NCI-H128 (cell line): ENCODE results near the gene KCTD11.

Experiments
- DNase-seq: peaks from one replicate; lab custom pipeline; 2025; ENCODE audit not compliant: unreplicated experiment; lab: John Stamatoyannopoulos, UW

Gene KCTD11

DNA sequence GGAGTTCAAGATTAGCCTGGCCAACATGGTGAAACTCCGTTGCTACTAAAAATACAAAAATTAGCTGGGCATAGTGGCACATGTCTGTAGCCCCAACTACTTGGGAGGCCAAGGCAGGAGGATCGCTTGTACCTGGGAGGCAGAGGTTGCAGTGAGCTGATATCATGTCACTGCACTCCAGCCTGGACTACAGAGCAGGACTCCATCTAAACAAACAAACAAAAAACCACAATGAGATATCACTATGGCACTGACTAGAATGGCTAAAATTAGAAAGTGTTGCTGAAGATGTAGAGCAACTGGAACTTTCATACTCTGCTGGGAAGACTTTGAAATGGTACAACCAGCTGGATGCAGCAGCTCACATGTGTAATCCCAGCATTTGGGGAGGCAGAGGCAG, 22.4 kb downstream of the KCTD11 start:
- no peak for DNase-seq

DNA sequence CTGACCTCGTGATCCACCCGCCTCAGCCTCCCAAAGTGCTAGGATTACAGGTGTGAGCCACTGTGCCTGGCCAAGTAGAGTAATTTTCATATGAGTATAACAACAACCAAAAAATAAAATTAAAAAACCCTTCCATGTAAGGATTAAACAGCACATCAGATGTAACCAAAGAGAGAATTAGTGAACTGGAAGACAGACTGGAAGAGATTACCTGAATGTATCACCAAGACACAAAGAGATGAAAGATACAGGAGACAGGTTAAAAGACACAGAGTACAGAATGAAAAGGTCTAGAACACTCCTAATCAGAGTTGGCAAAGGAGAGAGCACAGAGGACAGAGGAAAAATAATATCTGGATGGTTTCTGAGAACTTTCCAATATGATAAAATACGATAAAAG, 27.2 kb downstream of the KCTD11 start:
- no peak for DNase-seq

DNA sequence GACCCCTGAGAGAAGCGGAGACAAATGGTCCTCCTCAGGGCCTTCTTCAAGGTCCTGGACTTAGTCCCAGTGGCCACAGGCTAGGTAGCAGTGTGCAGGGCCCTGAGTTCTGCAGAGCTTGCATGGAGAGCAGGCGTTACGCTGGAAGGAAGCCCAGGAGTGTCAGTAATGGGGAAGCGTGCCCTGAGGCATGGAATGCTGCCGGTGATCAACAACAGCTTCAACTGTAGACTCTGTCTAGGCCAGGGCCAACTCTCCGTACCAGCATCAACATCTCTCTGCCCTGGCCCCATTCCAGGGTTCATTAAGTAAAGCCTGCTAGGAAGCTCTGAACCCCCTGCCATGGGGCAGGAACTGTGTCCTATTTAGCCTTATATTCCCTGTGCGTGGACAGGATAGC, 28.4 kb downstream of the KCTD11 start:
- DNase-seq: no peak

DNA sequence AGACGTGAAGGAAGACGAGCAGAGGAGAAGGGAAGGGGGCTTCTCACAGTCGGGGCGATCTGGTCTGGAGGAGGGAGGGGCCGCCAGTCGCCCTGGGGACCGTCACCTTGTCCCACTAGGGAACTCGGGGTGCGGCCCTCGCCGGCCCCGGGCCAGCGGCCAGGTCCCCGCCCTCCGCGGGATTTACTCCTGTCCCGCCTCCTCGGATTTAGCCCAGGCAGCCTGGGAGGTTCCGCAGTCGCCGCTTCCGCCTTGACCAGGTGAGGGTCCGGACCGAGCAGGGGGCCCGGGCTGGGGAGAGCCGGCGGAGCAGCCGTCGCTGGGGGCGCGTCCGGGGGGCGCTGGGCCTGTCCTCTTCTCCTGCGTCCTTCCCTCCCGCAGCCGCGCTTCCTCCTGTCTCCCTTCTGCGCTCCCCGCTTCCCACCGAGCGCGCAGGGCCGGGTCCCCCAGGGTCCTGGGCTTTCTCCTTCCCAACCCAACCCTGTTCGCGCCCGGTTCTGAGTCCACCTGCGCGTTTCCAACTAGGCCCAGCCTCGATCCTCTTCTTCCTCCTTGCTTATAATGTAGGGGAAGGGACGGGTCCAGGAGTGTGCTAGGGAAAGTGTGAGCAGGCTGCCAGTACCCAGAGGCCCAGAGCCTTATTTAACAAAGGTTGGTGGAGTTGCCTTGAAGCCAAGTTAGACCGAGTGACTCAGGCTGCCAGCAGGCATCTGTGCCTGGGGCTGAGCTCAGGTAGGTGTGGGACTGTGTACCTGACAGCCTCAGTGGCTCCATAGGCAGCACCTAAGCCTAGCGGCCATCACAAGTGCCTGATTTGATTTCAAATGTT, 29.1 kb downstream of the KCTD11 start, which contains the start of gene TNK1:
TNK1 (plus strand) TSS at position 235 of the 829 bp plus-strand sequence. CDS start 1,838 bp downstream, outside the sequence.
- DNase-seq: no peak

DNA sequence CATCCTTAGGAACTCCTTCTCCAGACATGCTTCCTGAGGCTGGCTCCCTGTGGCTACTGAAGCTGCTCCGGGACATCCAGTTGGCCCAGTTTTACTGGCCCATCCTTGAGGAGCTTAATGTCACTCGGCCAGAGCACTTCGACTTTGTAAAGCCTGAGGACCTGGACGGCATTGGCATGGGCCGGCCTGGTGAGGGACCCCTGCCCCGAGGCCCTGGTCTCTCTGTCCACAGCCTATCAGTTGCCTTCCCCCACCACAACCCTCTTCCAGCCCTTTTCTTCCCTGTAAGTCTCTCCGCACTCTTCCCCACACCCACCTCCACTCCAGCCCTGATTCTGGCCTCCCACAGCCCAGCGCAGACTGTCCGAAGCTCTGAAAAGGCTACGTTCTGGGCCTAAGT, 30.9 kb downstream of the KCTD11 start:
- no peak for DNase-seq

DNA sequence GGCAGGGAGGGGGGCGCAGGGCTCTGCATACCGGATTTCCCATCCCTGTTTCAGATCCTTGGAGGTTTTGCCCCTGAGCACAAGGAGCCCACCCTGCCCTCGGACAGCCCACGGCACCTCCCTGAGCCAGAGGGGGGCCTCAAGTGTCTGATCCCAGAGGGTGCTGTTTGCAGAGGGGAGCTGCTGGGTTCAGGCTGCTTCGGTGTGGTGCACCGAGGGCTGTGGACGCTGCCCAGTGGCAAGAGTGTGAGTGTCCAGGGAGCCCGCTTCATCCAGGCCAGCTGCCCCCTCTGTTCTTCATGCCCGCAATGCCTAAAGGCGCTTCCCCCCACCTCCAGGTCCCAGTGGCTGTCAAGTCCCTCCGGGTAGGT, 31.4 kb downstream of the KCTD11 start:
- DNase-seq: no peak

DNA sequence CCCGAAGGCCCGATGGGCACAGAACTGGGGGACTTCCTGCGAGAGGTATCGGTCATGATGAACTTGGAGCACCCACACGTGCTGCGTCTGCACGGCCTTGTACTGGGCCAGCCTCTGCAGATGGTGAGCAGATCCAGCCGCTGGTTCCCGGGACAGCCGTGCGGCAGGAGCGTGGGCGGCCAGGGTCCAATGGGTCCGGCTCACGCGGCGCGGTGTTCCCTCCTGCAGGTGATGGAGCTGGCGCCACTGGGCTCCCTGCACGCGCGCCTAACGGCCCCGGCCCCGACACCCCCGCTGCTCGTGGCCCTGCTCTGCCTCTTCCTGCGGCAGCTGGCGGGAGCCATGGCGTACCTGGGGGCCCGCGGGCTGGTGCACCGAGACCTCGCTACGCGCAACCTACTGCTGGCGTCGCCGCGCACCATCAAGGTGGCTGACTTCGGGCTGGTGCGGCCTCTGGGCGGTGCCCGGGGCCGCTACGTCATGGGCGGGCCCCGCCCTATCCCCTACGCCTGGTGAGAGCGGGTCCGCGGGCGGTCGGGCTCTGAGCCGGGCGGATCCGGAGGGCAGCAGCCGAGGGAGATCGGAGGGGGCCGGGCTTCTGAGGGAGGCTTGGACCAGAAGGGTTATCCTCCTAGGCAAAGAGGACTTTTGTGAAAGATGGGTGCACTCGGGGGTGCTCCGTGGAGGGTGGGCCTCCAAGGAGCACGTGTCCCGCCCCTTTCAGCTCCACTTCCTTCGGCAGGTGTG, 32.0 kb downstream of the KCTD11 start:
- DNase-seq: peak; percentile 36

DNA sequence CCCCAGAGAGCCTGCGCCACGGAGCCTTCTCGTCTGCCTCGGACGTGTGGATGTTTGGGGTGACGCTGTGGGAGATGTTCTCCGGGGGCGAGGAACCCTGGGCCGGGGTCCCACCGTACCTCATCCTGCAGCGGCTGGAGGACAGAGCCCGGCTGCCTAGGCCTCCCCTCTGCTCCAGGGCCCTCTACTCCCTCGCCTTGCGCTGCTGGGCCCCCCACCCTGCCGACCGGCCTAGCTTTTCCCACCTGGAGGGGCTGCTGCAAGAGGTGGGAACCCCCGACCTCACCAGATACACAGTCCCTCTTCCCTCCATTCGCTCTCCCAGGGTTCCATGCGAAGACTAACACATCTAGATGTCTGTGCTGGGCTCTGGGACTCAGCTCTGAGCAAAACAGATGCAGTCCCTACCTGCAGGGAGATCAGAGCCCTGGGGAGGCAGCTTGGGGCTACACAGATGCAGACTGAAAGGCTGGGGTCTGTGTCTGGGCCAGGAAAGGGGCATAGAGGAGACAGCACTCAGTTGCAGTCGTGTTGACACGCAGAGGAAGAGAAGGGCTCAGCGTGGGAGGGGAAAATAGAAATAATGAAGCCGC, 32.6 kb downstream of the KCTD11 start:
- DNase-seq: no peak

DNA sequence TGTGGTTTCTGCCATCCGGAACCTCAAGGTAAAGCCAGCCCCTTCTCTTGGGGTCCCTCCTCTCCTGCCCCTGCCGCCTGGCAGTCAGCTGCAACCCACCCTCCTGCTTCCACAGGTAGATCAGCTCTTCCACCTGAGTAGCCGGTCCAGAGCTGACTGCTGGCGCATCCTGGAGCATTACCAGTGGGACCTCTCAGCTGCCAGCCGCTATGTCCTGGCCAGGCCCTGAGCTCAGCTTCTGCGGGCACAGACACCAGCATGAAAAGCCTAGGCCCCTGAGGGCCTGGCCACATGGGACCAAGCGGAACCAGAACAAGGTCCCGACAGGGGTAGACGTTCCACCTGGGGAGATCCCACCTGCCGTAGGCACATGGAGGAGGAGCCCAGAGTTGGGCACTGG, 36.9 kb downstream of the KCTD11 start:
- no peak for DNase-seq

DNA sequence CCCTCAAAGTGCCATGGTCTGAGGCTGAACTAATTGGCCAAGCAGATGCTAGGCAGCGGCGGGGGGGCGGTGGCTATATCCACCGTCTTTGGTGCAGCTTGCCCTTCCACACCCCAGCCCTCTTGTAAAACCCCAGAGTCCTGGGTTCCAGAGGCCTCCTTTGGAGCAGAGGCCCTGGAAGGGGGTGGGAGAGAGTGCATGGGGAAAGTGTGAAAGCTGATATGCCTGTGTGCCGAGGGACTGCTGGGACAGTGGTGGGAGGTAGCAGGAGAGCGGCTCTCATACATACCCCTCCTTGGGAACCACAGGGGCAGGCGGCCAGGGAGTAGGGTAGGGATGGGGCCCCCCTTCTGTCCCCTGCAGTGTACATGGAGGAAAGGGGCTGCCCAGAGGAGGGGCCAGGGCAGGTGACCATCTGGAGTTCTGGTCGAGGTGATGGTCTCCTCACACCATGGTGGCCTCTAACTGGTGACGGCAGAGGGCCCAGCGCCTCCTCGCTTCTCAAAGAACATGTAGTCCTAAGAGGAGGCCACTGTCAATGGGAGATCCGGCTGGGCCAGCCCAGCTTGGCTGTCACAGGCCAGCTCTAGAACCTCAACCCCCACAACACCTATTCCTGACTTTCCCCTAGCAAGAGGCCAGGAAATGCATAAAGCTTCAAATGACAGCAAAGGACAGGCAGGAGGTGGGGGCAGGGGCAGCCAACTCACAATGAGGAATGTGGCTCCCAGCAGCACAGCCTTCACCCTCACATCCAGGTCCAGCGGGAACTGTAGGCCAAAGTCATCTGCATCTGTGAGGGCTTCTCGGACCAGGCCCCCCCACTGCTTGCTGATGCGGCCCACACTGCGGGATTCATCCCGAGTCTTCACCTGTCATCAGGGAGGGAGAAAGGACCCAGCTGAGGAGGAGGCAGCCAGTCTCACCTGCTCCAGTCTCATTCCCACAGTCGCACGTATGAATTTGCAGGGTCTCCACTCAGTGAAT, 38.3 kb downstream of the KCTD11 start:
- DNase-seq: no peak

DNA sequence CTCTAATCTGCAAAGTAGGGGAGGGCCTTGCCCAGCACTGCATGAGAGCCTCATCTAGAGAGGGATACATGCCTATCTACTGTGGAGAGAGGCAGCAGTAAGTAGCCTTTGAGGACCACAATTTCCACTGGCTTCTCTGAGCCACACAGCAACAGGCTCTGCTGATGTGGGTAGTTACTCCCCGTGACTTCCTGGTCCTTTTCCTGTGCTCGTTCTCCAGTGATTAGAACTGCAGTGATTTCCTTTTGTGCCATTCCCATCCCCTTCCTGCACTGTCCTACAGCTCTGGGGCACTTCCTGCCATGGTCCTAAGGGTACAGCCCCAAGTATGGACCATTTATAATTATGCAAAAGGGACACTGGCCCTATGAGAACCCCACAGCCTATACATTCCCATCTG, 39.3 kb downstream of the KCTD11 start:
- no peak for DNase-seq

DNA sequence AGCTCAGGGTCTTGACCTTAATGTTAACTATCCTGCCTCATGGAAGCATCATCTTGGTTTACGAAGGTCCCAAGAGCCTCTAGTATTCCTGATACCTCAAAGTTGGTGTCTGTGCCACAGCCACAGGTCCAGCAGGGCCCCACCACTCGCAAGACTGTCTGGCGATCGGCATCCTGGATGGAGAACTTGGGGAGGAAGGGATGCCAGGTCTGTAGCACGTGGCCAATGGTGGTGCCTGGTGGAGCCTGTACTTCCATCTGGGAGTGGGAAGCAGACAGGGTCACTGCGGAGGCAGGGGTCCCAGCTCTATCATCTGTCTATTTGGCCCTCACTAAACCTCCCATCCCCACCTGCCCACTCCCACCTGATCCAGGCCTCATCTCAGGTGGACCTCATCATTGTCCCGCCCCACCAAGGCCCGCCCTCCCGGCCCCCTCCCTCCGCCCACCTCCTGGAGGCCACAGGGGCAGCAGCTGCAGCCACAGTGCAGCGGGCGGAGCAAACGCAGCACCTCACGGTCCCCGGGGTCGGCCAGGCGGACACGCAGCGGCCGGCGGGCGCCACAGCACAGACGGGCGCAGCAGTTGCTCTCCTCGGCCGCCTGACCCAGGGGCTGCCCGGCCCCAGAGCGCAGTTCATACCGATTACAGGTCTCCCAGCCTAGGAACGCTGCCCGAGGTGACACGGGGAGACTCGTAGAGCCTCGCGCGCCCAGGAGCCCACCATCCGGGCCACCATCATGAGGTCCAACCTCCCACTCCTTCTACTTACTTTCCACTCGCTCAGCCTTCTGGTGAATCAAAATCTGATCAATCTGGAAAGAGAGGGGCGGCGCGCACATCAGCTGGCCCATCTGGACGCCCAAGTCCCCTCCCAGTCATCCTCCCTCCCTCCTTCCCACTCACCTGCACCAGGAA, 41.0 kb downstream of the KCTD11 start:
- DNase-seq: no peak

DNA sequence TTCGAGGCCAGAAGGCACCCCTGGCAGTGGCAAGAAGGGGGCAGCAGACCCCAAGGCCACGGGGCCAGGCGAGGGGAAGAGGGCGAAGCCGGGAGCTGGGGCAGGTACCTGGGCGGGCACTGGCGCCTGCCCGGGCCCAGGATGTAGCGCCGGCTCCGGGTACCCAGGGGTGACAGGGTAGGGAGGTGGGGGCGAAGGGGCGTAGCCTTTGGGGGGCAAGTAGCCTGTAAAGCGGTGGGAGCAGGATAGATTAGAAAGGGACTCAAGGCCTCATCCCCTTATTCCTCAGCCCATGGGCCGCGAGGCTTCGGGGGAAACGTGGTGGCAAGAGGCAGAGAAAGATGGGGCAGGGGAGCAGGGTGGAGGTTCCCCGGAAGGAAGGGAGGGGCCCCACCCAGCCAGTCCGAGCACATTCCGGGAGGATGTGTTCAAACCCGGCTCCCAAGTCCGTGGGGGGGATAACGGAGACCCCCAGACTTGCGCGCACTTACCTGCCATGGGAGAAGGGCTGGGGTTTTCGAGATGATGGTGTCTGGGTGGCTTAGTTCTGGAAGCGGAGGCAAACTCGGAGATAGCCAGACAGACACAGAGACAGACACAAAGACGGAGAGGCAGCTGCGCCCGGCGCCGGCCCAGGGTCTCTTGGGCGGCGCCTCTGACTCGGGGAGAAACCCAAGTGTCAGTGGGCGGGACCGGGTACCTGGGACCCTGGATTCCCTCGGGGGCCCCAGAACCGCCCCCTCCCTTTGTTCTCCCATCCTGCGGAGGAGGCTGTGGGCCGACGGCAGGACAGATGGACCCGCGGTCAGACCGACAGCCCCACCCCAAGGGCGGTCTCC, 41.9 kb downstream of the KCTD11 start:
- no peak for DNase-seq

DNA sequence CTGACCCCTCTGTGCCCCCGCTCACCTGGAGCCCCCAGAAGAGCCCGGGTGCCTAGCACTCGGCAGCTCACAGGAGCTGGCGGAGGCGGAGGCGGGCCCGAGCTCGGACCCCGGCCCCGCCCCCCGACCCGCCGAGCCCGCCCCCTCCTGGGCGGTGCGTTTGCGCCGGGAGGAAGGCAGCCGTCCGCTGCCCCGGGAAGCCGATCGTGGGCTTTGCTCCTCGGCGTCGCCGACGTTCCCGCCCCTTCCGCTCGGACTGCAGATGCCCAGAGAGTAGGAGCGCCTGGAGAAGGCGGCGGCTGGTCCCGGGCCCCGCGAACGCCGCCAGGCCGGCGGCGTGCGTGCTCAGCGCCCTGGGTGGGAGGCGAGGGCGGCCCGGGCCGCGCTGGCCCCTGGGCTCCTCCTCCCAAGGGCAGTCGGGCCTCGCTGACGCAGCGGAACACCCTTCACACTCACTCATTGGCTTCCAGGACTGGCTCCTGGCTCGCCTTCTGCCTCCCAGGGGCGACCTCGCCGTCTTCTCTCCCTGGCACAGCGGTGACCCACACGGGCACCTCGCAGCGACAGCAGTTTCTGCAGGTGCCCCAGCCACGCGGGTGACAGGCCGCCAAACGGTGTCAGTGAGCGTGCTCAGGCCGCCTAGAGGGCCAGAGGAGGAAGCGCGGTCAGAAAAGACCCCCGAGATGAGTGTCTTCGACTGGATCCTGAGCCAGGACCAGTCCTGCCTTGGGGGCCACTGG, 42.7 kb downstream of the KCTD11 start, which contains the start of gene PLSCR3:
PLSCR3 (minus strand) TSS at position 74 of the 740 bp plus-strand sequence. CDS start 415 bp downstream, outside the sequence.
- peak; percentile 11 for DNase-seq

DNA sequence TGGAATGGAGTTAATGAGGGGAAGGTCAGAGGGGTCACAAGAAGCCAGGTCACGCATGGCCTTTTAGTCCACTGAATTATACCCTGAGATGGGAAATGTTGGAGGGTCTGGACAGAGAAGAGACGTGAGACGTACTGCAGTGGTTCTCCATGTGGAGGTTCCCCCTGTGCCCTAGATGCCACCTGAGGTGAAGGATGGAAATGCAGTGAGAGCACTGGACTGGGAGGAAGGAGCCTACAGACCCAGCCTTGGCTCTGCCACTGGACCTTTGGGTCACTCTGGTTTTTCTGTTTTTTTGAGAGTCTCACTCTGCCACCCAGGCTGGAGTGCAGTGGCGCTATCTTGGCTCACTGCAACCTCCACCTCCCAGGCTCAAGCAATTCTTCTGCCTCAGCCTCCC, 44.2 kb downstream of the KCTD11 start:
- DNase-seq: no peak

DNA sequence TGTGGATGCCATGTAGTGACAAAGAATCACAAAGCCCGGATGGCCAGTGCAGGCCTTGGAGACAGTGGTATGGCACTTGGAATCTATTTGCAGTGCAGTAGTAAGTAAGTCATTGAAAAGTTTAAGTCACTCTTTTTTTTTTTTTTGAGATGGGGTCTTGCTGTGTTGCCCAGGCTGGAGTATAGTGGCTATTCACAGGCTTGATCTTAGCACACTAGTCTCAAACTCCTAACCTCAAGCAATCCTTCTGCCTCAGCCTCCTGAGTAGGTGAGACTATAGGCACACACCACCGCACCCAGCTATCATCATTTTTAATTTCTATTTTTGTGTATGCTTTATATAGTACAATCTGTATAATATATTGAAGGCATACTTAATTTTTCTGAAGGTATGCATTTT, 46.6 kb downstream of the KCTD11 start:
- DNase-seq: no peak

DNA sequence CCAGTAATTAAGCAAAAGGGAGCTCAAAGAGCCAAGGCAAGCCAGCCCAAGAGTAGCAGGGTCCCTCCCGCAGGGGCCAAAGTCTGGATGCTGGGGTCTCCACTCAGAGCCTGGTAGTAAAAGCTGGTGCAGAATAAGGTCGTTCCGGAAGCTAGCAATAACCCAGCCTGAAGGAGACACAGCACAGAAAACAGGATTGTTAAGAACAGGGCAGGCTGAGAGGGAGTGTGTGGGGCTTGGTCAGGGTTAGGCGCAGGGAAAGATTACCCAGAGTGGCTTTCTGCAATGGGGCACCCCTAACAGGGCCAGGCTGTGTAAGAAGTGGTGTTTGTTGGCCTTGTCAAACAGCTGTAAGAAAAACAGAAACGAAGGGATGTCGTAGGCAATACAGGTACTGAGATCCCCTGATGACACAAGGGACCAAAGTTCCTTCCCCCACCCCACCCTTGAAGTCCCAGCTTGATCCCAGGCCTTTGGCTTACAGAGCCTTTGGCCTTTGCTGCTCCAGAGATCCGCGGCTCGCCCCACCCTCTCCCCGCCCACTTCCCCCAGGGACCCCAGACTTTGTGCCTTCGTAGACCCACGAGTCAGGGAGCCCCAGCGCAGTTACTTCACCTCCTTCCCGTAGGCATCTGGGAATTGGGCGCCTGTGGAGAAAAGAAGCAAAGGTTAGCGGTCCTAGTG, 51.2 kb downstream of the KCTD11 start:
- DNase-seq: no peak

DNA sequence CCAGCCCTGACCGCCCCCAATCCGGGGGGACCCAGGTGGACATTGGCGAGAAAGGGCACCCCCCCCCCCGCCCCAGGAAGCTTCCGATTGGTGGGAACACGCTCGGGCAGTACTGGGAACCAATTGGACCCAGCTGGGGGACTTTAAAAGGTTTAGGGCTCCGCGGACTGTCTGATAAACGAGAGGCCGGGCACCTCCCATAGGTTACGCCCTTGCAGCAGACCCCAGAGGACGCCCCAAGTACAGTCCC, 51.7 kb downstream of the KCTD11 start:
- DNase-seq: no peak
